IPS DF 4.7 (cell line): ENCODE measurements around the gene B3GNT2.
"Not testable (repeated sequence)": the region's sequence is repeated elsewhere in the genome, so short reads cannot be mapped to it uniquely, and the experiment has no call there.

Source experiments
- DNase-seq: peaks from one replicate; pipeline ENCODE4 v3.0.0-alpha.2; 2013; ENCODE audit warnings: low spot score; ENCODE audit errors: extremely low read depth

B3GNT2 gene

DNA sequence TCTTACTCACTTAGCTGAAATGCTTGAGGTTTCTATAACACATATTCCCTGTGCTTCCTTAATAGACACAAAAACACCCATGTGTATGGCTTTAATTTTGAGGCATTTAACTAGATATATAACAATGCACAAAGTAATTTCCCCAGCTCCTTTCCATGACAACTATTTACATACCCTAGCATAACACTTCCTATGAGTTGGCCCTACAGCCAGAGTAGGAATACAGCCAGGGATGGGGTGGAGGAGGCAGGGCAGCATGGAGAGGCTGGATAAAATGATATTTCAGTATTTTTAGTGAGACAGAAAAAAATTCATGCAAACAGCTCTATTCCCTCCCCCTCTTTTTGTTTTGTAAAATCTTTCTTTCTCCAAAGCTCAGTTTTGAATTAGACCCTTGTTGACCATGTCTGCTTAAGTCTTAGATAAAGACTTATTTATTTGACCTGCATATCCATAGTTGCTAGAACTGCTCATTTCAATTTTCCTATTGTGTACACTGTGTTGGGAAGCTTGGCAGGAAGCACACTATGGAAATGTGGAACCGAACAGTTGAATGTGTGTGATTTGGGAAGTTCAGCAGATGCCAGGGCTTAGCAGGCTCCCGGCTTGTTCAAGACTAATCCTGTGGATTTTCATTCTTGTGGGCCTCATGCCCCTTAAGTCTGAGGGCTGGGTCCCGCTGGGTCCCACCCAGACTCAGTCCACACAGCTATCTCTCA is 11.2 kb upstream of the B3GNT2 start:
- DNase-seq, result no peak

DNA sequence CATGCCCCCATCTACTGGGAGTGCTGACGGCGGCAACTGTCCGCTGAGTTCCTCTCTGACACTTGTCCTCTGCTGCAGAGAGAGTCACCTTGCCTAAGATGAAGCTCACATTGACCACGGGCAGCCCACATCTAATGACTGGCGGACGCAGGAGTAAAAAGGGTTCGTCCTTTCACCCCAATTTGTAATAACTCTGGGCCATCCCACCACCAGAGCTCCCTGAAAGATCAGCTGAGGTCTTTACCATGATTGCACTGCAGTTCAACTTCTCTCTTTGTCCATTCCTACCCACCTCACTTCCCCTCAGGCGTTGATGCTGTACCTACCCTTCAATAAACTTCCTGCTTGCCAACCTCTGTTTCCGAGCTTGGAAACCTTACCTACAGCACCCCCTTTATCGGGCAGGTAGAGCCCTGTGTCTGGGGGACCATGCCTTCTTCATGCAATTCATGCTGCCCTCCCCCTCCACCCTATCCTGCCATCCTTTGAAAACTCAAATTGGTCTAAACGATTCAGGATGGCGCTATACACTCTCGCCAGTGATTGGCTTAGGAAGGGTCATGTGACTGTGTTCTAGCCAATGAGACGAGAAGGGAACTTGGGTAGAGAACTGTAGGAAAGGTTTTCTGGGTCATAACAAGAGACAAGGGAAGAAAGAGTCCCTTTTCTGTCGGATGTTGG is 10.3 kb upstream of the B3GNT2 start:
- no peak for DNase-seq

DNA sequence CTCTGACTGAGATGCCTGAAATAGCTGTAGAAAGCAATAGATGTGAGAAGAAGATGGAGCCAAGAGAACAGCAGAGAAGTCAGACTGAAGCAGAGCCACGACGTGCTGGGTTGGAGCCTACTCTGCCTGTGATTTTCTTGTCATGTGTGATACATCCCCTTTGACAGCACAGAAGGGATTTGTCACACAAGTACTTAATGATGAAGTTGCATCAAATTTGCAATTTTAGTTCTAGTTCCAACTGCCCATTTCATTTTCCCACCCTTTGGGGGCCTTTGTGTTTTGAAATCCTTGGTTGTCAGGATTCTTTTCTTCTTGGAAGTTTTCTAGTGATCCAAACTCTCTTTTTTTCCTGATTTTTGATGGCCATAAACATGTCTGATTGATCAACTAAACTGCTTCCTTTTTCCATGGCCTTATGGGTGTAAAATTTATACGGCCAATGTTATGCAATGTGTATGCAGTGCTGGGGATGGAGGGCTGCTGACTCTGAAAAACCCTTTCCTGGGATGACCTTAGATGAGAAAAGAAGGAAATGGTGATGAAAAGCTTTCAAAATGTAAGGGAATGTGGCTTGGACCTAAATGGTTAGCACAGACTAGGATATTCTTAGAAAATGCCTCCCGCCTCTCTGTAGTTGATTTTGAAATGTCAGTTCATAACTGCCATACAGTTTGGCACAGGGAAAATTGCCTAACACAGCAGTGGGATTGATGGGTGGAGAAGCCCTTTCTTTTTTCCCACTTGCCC is 9.6 kb upstream of the B3GNT2 start:
- DNase-seq, result no peak

DNA sequence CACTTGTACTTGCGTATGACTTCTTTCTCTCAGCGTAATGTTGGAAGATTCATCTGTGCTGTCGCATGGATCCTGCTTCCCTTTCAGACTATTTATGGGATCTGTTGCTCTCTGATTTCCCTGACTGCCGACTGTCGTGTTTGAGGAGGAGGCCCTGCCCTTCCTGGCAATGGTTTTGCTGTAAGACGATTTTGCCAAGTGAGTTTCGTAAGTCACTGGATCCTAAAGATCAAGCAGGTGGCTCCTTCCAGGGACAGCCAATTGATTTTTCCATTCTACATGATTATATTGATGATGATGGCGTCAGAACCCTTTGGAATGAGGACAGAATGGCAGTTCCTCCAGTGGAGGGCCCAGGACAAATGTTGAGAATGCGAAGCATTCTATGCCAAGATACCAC is 8.7 kb upstream of the B3GNT2 start:
- DNase-seq, result no peak

DNA sequence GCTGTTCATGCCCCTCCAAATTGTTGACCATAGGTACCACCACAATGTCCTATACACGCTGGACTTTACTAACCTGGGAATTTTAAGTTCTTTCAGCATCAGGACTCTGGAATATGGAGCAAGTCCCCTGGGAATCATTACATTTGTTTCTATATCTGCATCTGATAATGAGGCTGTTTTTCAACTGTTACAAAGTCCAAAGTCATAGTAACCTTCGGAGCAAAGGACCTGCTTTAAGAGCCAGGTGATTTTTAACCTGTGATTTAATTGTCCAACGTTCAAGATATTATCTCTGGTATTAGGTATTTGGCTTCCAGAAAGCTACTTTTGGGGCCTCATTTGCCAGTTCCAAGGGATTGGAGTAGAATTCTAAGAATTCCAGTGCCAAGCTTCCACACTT is 7.5 kb upstream of the B3GNT2 start:
- DNase-seq, result no peak

DNA sequence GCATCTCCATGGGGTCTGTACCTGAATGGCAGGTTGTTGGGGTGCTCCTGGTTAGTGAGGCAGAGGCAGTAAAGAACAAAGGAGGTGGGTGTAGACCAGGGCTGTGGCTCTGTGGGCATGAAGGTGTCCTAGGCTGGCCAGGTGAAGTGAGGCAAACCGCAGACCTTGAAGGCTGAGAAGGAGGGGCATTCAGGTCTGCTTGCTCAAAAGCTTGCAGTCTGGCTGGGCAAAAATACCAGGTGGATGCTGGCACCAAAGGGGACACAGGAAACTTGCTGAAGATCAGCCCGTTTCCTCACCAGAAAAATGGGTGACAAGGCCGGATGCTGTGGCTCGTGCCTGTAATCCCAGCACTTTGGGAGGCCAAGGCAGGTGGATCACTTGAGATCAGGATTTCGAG is 6.7 kb upstream of the B3GNT2 start:
- DNase-seq, result no peak

DNA sequence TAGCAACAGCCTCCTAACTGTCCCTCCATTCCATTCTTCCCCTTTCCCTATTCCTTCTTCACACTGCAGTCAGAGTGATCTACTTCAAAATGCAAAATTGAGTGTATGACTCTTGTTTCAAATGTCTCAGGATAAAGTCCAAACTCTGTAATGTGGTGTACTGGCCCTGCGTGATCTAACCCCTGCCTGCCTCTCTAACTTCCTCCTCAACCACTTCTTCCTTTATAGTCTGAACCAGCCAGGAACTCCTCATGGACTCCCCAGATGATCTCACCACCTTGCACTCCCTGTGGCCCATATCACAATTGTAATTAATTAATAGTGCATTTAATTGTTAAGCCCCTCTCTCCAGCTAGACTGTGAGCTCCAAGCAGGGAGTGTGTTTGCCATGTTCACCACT is 3.1 kb upstream of the B3GNT2 start:
- DNase-seq, result no peak

DNA sequence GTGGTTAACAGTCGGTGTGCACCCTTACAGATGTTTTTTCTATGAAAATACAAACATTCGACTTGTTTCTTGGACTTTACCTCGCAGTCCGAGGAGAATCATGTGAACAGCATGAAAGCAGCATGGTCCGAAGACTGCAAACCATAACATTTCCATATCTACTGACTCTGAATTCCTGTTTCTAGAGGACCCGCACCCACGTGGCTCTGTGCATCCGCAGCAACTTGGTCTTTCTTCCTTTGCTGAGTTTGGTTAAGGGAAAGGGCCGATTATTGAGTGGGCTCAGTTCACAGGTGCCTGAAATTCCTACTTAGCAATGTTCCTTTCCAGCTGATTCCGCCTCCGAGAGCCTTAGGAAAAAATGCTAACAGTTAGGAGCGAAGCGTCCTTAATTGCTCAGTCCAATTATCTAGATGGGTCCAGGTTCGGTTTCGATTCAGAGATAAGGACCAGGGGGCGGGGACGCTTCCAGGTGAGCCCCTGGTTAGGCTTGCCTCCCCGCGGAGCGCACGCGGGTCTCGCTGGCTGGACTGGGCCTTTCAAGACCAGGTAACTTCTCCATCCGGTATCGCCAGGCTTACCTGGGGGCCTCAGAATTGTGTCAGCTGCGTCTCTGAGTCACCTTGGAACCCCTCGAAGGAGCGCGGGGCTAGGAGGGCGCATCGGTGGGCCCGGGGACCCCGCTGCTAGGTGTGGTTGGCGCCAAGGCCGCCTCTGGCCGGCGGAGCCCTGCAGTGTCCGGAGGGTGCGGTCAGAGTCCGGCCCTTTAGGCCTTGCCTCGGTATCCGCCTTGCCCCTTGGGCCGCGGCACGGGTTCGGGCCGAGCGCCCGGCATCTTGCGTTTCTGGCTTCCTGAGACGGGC is 1.1 kb upstream of the B3GNT2 start:
- no peak for DNase-seq

DNA sequence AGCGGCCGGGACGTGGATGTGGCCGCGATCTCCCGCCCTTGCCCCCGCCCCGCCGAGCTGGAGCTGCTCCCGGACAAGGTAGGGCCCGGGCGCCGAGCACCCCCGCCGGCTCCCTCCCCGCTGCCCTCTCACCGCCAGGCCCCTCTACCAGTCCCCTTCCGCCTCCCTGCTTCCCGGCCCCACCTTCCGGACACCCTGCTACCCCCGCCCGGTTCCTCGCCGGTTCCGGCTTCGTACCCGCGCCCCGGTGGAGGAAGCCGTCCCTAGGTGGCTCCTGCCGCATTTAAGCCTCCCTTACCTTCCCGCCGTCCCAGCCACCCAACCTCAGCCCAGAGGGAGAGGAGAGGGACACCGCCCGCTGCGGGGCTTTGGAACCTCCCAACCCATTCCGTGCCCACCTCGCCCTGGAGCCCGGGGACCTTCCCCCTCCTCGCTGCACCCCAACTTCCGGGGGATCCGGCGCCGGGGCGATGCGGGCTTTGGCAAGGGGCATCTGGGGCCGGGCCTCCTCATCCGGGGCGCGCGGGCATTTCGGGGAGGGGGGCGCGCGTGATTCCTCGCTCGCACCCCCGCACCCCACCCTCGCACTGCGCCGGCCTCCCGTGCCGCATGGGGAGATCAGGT is 475 bp downstream of the B3GNT2 start:
- no peak for DNase-seq

DNA sequence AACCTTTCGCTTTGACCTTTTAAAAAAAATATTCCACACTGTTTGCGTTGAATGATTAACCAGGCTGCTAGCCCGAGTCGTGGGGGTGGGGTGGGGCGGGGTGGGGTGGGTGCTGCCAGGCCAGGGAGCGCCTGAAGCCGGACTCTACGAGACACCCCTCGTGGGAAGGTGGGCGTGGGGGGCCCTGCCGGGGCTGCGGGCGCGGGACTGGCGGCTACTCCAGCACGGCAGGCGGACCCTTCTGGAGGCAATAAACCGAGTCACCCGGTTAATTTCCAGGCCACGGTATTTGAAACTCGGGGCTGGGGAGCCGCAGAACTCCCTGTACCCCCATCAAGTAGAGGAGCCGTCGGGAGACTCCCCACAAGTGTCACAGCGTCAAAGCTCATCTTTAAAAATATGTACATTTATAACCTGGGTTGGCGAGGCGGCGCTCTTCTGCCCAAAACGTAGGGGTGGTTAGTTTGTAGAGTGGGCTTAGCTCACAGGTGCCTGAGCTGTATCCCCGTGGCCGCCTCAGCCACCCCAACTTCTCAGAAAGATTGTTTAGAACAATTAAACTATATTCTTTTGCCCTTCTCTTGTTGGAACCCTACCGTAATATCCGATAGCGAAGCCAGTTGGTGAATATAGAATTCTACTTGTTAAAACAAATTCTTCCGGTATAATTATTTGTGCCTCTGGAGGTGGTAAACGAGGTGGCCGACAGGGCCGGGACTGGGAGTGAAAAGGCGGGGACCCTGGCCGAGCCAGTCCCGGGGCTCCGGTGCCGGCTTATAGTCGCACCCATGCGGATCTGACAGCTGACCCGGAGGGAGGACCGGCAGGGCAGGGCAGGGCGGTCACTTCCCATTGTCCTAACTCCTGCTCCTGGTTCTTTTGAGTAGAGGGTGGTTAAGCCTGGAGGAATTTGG is 1.4 kb downstream of the B3GNT2 start:
- DNase-seq, result no peak

DNA sequence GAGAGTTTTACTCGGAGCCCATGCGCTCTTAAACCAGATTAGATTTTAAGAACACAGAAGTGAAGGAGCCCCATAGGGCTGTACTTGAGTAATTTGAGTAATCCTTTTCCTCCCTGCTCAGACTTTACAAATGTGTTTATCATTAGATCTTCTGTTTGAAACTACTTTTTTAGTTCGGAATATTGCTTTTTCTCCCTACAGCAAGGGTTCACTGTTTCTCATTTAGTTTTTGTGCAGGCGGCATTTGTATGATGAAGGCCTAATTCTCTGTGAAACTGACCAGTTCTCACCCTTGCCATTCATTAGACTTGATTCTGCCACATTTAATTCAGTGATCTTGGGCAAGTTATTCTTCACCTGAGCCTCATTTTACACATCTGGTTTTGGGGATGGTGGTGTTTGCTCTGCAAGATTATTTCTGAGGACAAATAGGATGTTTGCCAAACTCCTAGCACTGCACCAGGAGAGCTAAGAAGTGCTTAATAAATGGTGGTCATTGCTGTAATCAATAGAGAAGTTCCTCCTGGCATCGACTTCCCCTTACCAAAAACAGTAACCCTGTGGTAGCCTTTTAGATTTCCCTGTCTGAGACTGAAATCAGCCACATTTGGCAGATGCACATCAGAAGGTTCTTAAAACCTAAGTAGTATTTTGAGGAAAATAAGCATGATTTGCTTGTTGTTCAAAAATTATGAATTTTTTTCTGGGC is 2.2 kb downstream of the B3GNT2 start:
- no peak for DNase-seq

DNA sequence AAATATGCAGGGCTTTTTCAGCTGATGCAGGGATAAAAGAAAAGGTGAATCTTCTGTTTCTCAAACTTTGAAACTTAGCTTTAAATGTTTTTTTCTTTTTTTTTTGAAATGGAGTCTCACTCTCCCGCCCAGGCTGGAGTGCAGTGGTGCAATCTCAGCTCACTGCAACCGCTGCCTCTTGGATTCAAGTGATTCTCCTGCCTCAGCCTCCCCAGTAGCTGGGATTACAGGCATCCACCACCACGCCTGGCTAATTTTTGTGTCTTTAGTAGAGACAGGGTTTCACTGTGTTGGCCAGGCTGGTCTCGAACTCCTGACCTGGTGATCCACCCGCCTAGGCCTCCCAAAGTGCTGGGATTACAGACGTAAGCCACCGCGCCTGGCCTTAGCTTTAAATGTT is 2.9 kb downstream of the B3GNT2 start:
- DNase-seq, result not testable (repeated sequence)

DNA sequence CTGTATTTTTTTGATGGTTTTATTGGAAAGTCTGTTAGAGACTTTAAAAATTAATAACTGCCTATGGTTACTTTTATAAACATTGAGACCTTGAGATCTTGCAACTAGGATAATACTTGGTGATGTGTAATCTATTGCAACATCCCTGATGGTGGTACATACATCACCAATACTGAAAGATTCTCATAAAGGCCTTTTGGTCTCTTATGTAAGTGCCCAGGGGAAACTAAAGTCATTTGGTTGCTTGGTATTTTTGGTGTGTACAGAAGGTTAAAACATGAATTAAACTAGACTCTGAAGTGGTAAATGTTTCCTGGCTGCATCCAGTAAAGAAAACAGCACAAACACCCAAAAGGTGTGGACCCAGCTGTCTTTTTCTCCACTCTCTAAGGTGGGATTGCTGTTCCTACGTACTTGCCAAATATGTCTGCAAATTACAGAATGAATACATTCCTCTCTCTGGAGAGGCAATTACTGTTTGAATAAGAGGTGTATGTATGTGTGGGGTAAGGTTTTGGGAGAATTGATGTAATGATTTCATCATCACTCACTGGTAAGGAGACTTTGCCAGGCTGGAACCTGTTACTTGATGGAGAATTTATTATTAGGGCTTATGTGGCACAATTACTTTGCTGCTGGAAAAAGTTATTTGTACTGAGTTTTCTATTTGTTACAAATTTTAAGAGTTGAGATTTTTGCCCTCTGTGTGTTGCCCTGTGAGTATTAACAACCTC is 3.6 kb downstream of the B3GNT2 start:
- DNase-seq, result no peak

DNA sequence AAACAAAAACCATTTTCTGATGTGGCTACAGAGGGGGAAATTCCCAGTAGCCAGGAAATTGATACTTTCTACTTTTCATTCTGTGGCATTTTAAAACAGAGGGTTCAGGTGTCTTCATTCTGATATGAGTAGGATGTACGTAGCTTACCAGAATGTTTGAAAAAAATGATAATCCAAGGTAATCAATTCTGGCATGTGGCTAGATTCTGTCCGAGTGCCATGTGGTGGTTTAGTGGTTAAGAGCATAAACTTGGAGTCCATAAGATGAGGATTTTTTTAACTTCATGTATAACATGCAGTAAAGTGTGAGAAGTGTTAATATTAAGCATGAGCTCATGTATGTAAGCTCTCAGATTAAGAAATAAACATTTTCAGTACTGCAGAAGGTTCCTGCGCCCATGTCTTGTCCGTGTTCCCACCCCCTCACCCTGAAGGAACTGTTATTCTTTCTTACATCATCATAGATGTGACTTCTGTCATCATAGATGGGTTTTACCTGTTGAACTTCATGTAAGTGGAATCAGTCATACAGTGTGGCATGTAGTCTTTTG is 4.5 kb downstream of the B3GNT2 start:
- DNase-seq, result no peak

DNA sequence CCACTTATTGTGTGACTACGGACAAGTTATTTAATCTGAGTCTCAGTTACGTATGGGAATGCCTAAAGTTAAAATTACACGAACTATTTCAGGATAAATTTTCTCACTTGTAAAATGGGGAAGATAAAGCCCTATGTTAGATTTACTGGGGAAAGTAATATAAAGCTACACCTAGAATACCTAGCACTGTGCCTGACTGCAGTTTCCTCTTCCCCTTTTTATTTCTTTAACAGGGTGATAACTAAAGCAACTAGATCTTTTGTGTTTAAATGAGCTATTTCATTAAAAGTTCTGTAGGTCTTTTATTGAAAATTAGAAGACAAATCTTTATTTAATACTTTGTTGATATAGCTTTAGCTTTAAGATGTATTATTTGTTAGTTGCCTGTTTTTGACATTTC is 5.0 kb downstream of the B3GNT2 start:
- no peak for DNase-seq

DNA sequence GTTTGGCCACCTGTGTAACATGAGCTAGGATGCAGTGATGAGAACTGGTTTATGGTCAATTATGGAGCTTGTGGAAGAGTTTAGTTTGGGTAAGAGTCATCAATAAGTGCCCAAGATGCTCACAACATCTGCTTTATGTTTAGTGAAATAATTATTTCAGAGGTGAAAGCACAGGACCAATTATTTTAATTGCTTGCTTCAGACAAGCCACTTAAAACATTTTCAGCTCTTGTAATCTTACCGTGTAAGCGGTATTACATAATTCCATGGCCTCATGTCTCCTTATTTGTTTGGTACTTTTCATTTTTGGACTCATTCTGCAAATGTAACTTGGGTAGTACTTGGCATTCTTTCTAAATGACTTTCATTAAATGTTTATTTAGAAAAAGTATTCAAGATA is 5.4 kb downstream of the B3GNT2 start:
- DNase-seq, result no peak

DNA sequence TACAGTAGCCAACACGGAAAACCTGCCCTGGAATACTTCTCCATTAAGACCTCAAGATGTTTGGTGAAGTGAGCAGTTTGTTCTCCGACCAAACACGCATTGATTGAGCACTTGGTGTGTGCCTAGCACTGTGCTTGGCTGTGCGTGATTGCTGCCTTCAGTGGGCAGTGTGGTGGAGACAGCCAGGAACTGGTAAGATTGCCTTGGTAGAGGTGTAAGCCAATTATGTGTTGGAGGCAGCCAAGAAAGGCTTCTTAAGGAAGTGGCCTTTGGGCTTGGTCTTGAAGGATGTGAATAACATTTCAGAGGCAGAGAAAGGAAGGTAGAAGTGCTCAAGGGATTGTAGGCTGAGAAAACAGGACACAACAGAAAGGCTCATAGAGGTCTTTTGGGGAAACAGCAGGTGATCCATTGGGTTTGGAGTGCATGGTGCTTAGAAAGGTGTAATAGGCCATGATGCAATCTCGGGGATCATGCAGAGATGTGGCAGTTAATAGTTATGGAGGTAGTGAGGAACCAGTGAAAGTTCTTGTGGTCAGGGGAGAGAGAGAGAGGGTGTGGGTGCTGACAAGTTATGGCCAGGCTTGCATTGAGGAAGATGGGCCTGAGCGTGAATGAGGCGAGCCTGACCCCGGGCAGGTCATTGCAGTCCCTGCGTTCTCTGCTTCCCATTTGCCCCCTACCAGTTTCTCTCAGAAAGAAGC is 6.3 kb downstream of the B3GNT2 start:
- DNase-seq, result no peak

DNA sequence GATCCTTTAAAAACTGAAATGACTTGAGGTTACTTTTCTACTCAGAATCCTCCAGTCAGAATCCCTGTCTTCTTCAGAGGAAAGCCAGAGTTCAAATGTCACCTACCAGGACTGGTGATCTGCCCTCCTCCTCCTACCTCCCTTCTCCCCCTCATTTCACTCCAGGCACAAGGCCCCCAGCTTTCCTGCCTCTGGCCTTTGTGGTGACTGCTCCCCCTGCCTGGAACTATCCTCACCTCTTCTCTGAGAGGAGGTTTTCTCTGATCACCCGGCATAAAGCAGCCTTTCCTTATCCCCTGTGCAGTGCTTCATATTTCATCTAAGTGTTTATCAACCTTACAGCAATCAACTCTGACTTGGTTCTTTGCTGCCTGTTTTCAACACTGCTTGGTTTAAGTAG is 6.8 kb downstream of the B3GNT2 start:
- no peak for DNase-seq
